NT2/D1 (cell line): Measurements from ENCODE around the gene TTC29.

Experiments
- DNase-seq: peaks from one replicate; pipeline ENCODE4 v3.0.0-alpha.2; 2011; ENCODE audit warnings: low read depth, low spot score
- H3K27me3 ChIP-seq: 2 replicates; pipeline ENCODE4 v1.6.0; 2011; ENCODE audit warnings: mild to moderate bottlenecking; ENCODE audit not compliant: insufficient read length, insufficient read depth
- H3K36me3 ChIP-seq: 2 replicates; pipeline ENCODE4 v1.6.1; 2011; ENCODE audit warnings: mild to moderate bottlenecking, low read length, mixed read lengths; ENCODE audit not compliant: insufficient read depth, insufficient read length
- H3K4me1 ChIP-seq: 2 replicates; pipeline ENCODE4 v1.5.1; 2011; ENCODE audit not compliant: insufficient read depth, insufficient read length
- H3K4me3 ChIP-seq: 2 replicates; pipeline ENCODE4 v1.5.1; 2011; ENCODE audit warnings: low read depth; ENCODE audit not compliant: insufficient read length
- H3K9ac ChIP-seq: 2 replicates; pipeline ENCODE4 v1.6.0; 2011; ENCODE audit warnings: low read depth; ENCODE audit not compliant: insufficient read length
- H3K9me3 ChIP-seq: 2 replicates; pipeline ENCODE4 v1.5.1; 2011; ENCODE audit warnings: mild to moderate bottlenecking, low read length; ENCODE audit not compliant: insufficient read depth
- SUZ12 ChIP-seq: IDR thresholded peaks from 2 replicates; pipeline ENCODE4 v1.6.1; 2011; ENCODE audit not compliant: insufficient read length, insufficient read depth; ENCODE audit errors: extremely low read depth
- YY1 ChIP-seq: IDR thresholded peaks from 2 replicates; pipeline ENCODE4 v1.6.1; 2011; ENCODE audit not compliant: insufficient read length, insufficient read depth
- ZNF274 ChIP-seq: IDR thresholded peaks from 2 replicates; pipeline ENCODE4 v1.6.1; 2011; ENCODE audit warnings: mild to moderate bottlenecking, low read depth, low read length

TTC29 gene

DNA sequence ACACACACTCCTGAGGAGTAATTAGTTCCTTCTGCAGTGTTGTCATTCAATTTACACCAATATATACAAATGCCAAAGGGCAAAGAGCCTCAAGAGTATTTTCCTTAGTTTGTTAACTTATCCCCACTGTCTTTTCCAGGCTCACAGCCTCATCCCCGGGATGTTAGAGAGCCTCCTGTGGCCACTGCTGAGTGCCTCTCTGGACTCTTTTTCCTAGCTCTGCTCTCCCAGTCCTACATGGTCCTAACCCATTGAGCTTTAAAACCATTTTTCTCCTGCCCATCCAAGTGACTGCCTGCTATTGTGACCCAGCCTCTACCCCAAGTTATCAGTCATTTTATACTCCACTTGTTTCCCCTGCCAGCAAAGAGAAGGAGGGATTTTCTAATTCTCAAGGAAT, 23.5 kb upstream of the TTC29 start:
- peaks cover 4% of the 10 kb centered on the region; the same call in 1 of the 2 replicates for H3K9me3 ChIP-seq
- no peaks in the 10 kb centered on the region for H3K27me3 ChIP-seq
- H3K4me3 ChIP-seq, result no peak overlapping the region
- TF ChIP-seq YY1 (no peak), SUZ12 (no peak), ZNF274 (no peak)
- DNase-seq, result no peak
- H3K36me3 ChIP-seq, result no peaks in the 10 kb centered on the region
- H3K9ac ChIP-seq, result no peak overlapping the region
- no peaks in the 10 kb centered on the region for H3K4me1 ChIP-seq

- H3K36me3 ChIP-seq, result no peaks in the 10 kb centered on the region
- no peak for TF ChIP-seq YY1
- no peak for TF ChIP-seq ZNF274
- no peak for TF ChIP-seq SUZ12
- DNase-seq, result no peak
Observed at GRCh38 chr4:146960634-146961033, 15.0 kb upstream of the TTC29 start.

GRCh38 chr4:146959692-146960091, 14.0 kb upstream of the TTC29 start:
- no peak for TF ChIP-seq SUZ12
- no peak for TF ChIP-seq YY1
- no peak for TF ChIP-seq ZNF274
- Histone ChIP-seq H3K36me3 (no peaks in the 10 kb centered on the region), H3K9ac (no peak overlapping the region), H3K27me3 (no peaks in the 10 kb centered on the region), H3K4me3 (no peak overlapping the region), H3K9me3 (no peaks in the 10 kb centered on the region), H3K4me1 (no peaks in the 10 kb centered on the region)
- DNase-seq, result no peak

More at GRCh38 chr4:146960634-146961033, 15.0 kb upstream of the TTC29 start:
- Histone ChIP-seq H3K4me1 (no peaks in the 10 kb centered on the region), H3K27me3 (no peaks in the 10 kb centered on the region), H3K9me3 (peaks cover 2% of the 10 kb centered on the region; the same call in 1 of the 2 replicates), H3K4me3 (no peak overlapping the region), H3K9ac (no peak overlapping the region)

- Histone ChIP-seq H3K4me3 (no peak overlapping the region), H3K27me3 (no peaks in the 10 kb centered on the region), H3K36me3 (no peaks in the 10 kb centered on the region), H3K9ac (no peak overlapping the region), H3K9me3 (no peaks in the 10 kb centered on the region), H3K4me1 (no peaks in the 10 kb centered on the region)
- DNase-seq, result no peak
- TF ChIP-seq SUZ12 (no peak), YY1 (no peak), ZNF274 (no peak)
Observed at GRCh38 chr4:146957237-146957636, 11.6 kb upstream of the TTC29 start.

GRCh38 chr4:146952896-146953295, 7.2 kb upstream of the TTC29 start:
- Histone ChIP-seq H3K27me3 (no peaks in the 10 kb centered on the region), H3K9ac (no peak overlapping the region), H3K9me3 (no peaks in the 10 kb centered on the region), H3K36me3 (no peaks in the 10 kb centered on the region), H3K4me3 (no peak overlapping the region), H3K4me1 (no peaks in the 10 kb centered on the region)
- TF ChIP-seq SUZ12 (no peak), YY1 (no peak), ZNF274 (no peak)
- DNase-seq, result no peak

DNA sequence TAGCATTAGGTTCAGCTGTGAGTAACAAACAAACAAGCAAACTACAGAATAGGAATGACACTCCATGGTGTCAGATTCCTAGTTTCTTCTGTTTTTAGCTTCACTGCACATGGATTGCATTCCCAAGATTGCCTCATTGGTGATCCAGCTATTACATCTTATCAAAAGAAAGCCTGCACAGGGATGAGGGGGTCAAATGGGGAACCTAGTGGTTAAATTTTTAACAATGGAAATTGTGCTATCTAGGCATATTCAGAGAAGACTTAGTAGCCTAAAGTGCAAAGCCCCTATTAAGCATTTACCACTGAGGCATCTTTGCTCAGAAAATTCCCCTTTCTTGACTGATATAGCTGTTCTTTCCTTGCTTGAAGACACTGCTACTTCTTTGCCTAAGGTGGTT, 3.9 kb upstream of the TTC29 start:
- TF ChIP-seq SUZ12 (no peak), ZNF274 (no peak), YY1 (no peak)
- no peaks in the 10 kb centered on the region for H3K27me3 ChIP-seq
- H3K4me1 ChIP-seq, result no peaks in the 10 kb centered on the region
- no peak overlapping the region for H3K4me3 ChIP-seq
- no peaks in the 10 kb centered on the region for H3K36me3 ChIP-seq
- no peaks in the 10 kb centered on the region for H3K9me3 ChIP-seq
- no peak for DNase-seq
- no peak overlapping the region for H3K9ac ChIP-seq

DNA sequence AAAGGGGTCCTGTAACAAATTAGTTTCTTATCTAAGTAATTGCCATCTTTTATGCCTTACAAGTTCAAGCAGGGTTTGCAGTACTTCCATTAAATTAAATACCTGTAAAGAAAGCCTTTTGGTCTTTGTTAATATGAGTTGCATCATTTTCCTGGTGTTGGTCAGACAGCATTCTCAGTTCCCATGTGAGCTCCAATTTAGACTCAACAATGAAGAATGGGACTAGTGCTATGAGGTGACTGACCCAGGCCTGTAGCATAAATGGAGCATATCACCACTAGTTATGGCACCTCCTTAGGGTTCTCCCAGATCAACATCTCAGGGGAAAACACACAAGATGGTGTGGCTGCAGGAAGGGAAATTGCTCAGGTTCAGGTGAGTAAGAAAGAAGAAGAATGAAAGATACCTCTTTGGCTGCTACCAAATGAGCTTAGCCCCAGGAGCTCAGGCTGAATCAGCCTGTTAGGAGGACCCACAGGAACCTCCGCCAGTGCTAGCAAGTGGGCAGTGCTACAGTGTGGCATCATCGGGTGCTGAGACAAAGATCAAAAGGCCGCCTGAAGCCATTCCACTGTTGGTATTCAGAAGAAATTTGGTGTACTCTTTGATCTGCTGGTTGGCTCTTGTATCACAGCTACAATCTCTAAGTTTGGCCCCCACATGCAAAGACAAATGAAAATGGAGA, 1.8 kb downstream of the TTC29 start:
- DNase-seq, result no peak
- Histone ChIP-seq H3K9me3 (no peaks in the 10 kb centered on the region), H3K36me3 (no peaks in the 10 kb centered on the region), H3K9ac (no peak overlapping the region), H3K4me3 (no peak overlapping the region), H3K4me1 (no peaks in the 10 kb centered on the region), H3K27me3 (no peaks in the 10 kb centered on the region)
- TF ChIP-seq SUZ12, result no peak
- TF ChIP-seq YY1, result no peak
